Esophagus muscularis mucosa (tissue), 4 donors: ENCODE measurements around the gene CAMK1G. TPM values are rescaled to one million over a fixed set of nuclear protein-coding genes. Genes with fewer than 3 reads are reported as not detected.

Source experiments
- DNase-seq: peaks from one replicate; pipeline ENCODE4 v3.0.0-alpha.2; 2017; ENCODE audit errors: extremely low spot score
- H3K27ac ChIP-seq, 4 donors: fragments of 200-600 bp; sonication (generic); replicated peaks in 1 of 4; 1 replicate in 3 of 4; 2 replicates in 1 of 4; pipeline ENCODE4 v1.5.1; 2016 to 2019; ENCODE audit warnings: mild to moderate bottlenecking in 1 of 4
- H3K27me3 ChIP-seq, 4 donors: fragments of 200-600 bp; sonication (generic); one replicate each; pipeline versions ENCODE4 v1.5.1 to v1.6.0; 2016 to 2019
- H3K36me3 ChIP-seq, 4 donors: fragments of 200-600 bp; sonication (generic); one replicate each; pipeline ENCODE4 v1.5.1; 2016 to 2019
- H3K4me1 ChIP-seq, 4 donors: fragments of 200-600 bp; sonication (generic); one replicate each; pipeline ENCODE4 v1.5.1; 2016 to 2019
- H3K4me3 ChIP-seq, 4 donors: fragments of 200-600 bp; sonication (generic); 1 replicate in 2 of 4; 2 replicates in 2 of 4; pipeline ENCODE4 v1.5.1; 2016 to 2019; ENCODE audit warnings: mild to moderate bottlenecking in 4 of 4, moderate library complexity in 1 of 4
- H3K9me3 ChIP-seq, 4 donors: fragments of 200-600 bp; sonication (generic); 1 replicate in 3 of 4; 2 replicates in 1 of 4; pipeline ENCODE4 v1.5.1; 2016 to 2019
- EP300 ChIP-seq: sonication (generic); formaldehyde crosslinking; IDR thresholded peaks from one replicate; pipeline ENCODE4 v1.6.1; 2017; ENCODE audit warnings: antibody characterized with exemption
- POLR2A ChIP-seq: fragments of 450-650 bp; IDR thresholded peaks from one replicate; pipeline ENCODE4 v1.6.1; 2017; ENCODE audit warnings: antibody characterized with exemption, moderate library complexity, mild to moderate bottlenecking, low read depth
- POLR2AphosphoS5 ChIP-seq, 2 donors: sonication (generic); formaldehyde crosslinking; IDR thresholded peaks; one replicate each; pipeline ENCODE4 v1.6.1; 2017; ENCODE audit warnings: antibody characterized with exemption in 2 of 2
- WGBS: methylation state at CpG from one replicate; pipeline ENCODE4 v1.1.5; 2018; 5-methylcytosine and 5-hydroxymethylcytosine counted together
- intact Hi-C: fragments of 100-400 bp; cut with DNase I; formaldehyde crosslinking; loops from one replicate; pipeline ENCODE4 v1.15.1; 2023
- total RNA-seq, 4 donors: library from RNA; depleted of rRNA; stranded (reverse); fragments of >200 nt; gene quantifications; one replicate each; pipeline versions ENCODE4 v1.1.0 to v1.2.1, GENCODE V29; 2016
- TF ChIP-seq, protein P1 (sequence below), 3 experiments: fragments of 200-600 bp in 2 of 3; fragments of 450-650 bp in 1 of 3; sonication (generic) in 2 of 3; IDR thresholded peaks; one replicate each; pipeline ENCODE4 v1.5.1; 2017 to 2019; ENCODE audit warnings: antibody characterized with exemption in 3 of 3, mild to moderate bottlenecking in 2 of 3, moderate library complexity in 1 of 3

Gene CAMK1G
- total RNA-seq, 4 donors from 2014 or later = 0.13 to 0.83 (median 0.26) TPM

DNA sequence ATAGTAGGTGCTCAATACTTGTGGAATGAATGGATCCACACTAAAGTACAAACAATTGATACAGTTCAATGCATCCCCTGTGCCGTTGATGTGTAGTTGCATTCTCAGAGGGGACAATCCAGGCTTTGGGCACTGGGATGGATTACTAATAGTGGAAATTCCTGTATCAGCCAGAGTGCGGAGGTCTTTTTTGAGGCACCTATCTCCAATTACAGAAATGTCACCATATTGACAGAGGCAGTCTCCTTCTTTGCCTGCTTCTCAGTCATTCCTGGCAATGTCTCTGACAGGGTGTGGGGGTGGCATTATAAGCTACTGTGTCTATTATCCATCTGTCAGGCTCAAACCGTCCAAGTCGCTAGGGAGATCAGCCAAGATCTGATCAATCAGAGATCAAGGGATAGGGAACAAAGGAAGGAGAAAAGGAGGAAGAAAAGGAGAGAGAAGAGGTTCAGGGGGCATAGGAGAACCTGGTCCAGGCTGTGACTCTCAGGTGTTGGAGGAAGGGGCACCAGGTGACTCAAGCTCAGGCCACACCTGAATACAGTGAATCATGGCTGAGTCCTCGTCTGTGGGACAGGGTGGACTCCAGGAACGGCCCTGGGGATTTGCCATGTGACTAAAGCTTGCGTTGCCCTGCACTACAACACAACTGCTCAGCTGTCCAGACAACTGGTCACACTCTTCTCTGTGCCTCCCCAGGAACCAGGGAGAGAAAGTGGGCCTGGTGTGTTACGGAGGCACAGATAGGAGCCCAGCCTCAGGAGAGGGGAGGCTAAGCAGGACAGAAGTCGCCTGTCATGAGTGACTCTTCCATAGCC is 72.1 kb downstream of the CAMK1G start:
- 86% methylated on average over 9 of the region's 9 CpGs for WGBS

DNA sequence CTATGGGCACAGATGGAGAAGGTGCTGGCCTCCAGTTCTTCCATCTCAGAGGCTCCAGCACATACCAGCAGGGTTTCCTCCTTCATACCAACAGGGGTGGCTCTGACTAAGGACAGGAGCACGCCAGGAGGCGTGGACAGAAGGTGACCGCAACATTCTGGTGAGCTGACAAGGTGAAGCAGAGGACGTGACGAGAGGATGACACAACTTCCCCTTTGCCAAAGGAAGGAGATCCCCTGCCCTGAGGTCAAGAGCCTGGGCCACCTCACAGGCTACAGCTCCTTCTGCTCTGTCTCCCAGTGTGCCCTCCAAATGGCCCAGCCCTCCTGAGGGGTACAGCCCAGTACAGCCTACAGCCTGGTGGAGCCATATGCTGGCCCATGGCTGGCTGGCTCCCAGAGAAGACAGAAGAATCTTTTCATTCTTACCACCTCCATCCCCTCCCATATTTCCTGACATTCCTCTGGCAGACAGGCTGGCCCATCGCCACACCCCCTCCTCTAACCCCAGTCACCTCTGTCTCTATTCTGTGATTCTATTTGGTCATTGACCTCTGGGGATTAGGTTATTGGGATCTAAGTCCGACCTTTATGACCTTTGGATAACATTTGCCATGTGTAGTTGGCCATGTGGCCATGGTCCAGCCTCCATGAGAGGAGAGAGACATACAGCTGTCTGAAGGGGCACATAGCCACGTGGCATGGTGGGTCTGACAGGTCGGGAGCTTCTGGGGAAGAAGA is 73.8 kb downstream of the CAMK1G start:
- TF ChIP-seq POLR2A = no peak
- no peak for TF ChIP-seq EP300
- no peak for TF ChIP-seq POLR2AphosphoS5 (IDR thresholded peaks at IDR 0.05)
- TF ChIP-seq, protein P1, sequence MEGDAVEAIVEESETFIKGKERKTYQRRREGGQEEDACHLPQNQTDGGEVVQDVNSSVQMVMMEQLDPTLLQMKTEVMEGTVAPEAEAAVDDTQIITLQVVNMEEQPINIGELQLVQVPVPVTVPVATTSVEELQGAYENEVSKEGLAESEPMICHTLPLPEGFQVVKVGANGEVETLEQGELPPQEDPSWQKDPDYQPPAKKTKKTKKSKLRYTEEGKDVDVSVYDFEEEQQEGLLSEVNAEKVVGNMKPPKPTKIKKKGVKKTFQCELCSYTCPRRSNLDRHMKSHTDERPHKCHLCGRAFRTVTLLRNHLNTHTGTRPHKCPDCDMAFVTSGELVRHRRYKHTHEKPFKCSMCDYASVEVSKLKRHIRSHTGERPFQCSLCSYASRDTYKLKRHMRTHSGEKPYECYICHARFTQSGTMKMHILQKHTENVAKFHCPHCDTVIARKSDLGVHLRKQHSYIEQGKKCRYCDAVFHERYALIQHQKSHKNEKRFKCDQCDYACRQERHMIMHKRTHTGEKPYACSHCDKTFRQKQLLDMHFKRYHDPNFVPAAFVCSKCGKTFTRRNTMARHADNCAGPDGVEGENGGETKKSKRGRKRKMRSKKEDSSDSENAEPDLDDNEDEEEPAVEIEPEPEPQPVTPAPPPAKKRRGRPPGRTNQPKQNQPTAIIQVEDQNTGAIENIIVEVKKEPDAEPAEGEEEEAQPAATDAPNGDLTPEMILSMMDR (IDR thresholded peaks at IDR 0.05) = no peak
- Histone ChIP-seq H3K4me1 (peaks cover 14 to 21% (median 16%) of the 10 kb centered on the region in 4 donors), H3K27ac (no peak overlapping the region), H3K4me3 (no peak overlapping the region), H3K27me3 (no peaks in the 10 kb centered on the region), H3K36me3 (no peaks in the 10 kb centered on the region), H3K9me3 (no peaks in the 10 kb centered on the region)
- intact Hi-C loops = no loop called here
- no peak for DNase-seq
- WGBS = 91% methylated on average over 9 of the region's 9 CpGs

More for the DNA sequence above, 72.1 kb downstream of the CAMK1G start:
- Histone ChIP-seq H3K36me3 (no peaks in the 10 kb centered on the region), H3K4me1 (peaks cover 14 to 30% (median 26%) of the 10 kb centered on the region in 4 donors), H3K27ac (no peak overlapping the region), H3K4me3 (no peak overlapping the region), H3K9me3 (no peaks in the 10 kb centered on the region), H3K27me3 (no peaks in the 10 kb centered on the region)
- no peak for DNase-seq
- TF ChIP-seq, protein P1 (IDR thresholded peaks at IDR 0.05) = no peak
- no peak for TF ChIP-seq POLR2AphosphoS5 (IDR thresholded peaks at IDR 0.05)
- intact Hi-C loops = no loop called here

DNA sequence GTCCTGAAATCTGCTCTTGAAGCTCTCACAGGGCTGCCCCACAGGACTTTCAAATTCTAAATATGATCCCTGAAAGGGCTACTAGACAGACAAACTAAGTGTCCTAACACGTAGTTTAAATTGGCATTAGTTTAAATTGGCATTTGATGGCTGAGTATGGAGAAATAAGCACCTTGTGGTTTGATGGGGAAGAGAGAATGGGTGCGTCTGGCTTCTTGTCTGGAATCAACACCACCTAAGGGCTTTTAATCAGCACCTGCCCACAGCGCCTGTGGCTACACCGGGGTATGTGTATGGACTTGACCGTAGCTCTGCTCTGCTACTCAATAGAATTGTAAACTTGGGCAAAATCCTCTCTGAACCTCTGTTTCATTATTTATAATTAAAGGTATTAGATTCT is 74.4 kb downstream of the CAMK1G start:
- DNase-seq = no peak
- TF ChIP-seq EP300 (no peak), POLR2AphosphoS5 (IDR thresholded peaks at IDR 0.05) (no peak), POLR2A (no peak)
- TF ChIP-seq, protein P1 (IDR thresholded peaks at IDR 0.05) = no peak
- Histone ChIP-seq H3K4me3 (no peak overlapping the region), H3K27me3 (no peaks in the 10 kb centered on the region), H3K4me1 (peaks cover 8 to 15% (median 10%) of the 10 kb centered on the region in 4 donors), H3K36me3 (no peaks in the 10 kb centered on the region), H3K27ac (no peak overlapping the region), H3K9me3 (no peaks in the 10 kb centered on the region)
- intact Hi-C loops = no loop called here
- 88% methylated on average over 5 of the region's 5 CpGs for WGBS

DNA sequence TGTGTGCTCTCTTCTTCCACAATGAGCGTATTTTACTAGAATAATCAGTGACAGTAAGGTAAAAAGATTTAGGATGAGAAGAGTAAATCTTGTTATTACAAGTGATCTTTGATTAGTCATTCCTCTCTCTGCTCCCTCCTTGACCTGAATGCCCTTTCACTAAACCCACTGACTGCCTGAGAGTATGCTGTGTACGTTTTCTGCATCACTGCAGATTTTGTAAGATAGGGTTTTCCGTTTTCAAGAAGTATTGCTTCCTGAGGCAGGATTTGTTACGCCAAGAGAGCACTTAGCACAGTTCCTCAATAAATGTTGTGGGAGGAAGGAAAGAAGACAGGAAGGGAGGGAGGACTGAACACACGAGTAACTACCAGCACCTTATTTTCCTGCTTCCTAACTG is 76.4 kb downstream of the CAMK1G start:
- H3K27me3 ChIP-seq = no peaks in the 10 kb centered on the region
- peaks cover 0 to 2% (median 0%) of the 10 kb centered on the region in 4 donors for H3K4me1 ChIP-seq
- H3K36me3 ChIP-seq = no peaks in the 10 kb centered on the region
- TF ChIP-seq POLR2A (no peak), EP300 (no peak), POLR2AphosphoS5 (IDR thresholded peaks at IDR 0.05) (no peak)
- TF ChIP-seq, protein P1 (IDR thresholded peaks at IDR 0.05) = no peak
- WGBS = 48% methylated on average over 5 of the region's 5 CpGs
- no peak overlapping the region for H3K4me3 ChIP-seq
- no peak for DNase-seq
- intact Hi-C loops = no loop called here
- no peaks in the 10 kb centered on the region for H3K9me3 ChIP-seq
- H3K27ac ChIP-seq = no peak overlapping the region
